ENCODE results near the gene METTL18.
A peak's percentile ranks its signal among the peaks of the same experiment; 100 is the strongest.

Gene METTL18

GRCh38 chr1:169759038-169759437, 35.7 kb downstream of the METTL18 start:
- Histone ChIP-seq H3K4me1 (ENCODE audit: control insufficient read depth, insufficient read depth, low read length, poor library complexity, severe bottlenecking) (no peaks in the 10 kb centered on the region), H3K9me3 (ENCODE audit: control insufficient read depth, low read length) (peaks cover 8% of the 10 kb centered on the region), H3K4me3 (ENCODE audit: extremely low read depth, insufficient read depth, low read length, poor library complexity, severe bottlenecking) (no peak overlapping the region), H3K27ac (ENCODE audit: low read depth, low read length, severe bottlenecking) (no peak overlapping the region), H3K36me3 (ENCODE audit: control insufficient read depth, insufficient read depth, low read length) (no peaks in the 10 kb centered on the region)
- 94% methylated on average over 3 of the region's 3 CpGs for WGBS, 2 experiments (ENCODE audit: insufficient coverage in 2 of 2)

- WGBS, 2 experiments (ENCODE audit: insufficient coverage in 2 of 2): 89 to 100% methylated on average over 1 of the region's 4 CpGs
- Histone ChIP-seq H3K9me3 (ENCODE audit: control insufficient read depth, low read length) (peaks cover 1% of the 10 kb centered on the region), H3K4me3 (ENCODE audit: extremely low read depth, insufficient read depth, low read length, poor library complexity, severe bottlenecking) (no peak overlapping the region), H3K36me3 (ENCODE audit: control insufficient read depth, insufficient read depth, low read length) (no peaks in the 10 kb centered on the region), H3K27ac (ENCODE audit: low read depth, low read length, severe bottlenecking) (no peak overlapping the region), H3K4me1 (ENCODE audit: control insufficient read depth, insufficient read depth, low read length, poor library complexity, severe bottlenecking) (no peaks in the 10 kb centered on the region)
Observed at GRCh38 chr1:169753549-169753948, 41.2 kb downstream of the METTL18 start.

GRCh38 chr1:169750041-169750440, 44.7 kb downstream of the METTL18 start:
- Histone ChIP-seq H3K4me3 (ENCODE audit: extremely low read depth, insufficient read depth, low read length, poor library complexity, severe bottlenecking) (no peak overlapping the region), H3K9me3 (ENCODE audit: control insufficient read depth, low read length) (no peaks in the 10 kb centered on the region), H3K36me3 (ENCODE audit: control insufficient read depth, insufficient read depth, low read length) (no peaks in the 10 kb centered on the region), H3K27ac (ENCODE audit: low read depth, low read length, severe bottlenecking) (no peak overlapping the region), H3K4me1 (ENCODE audit: control insufficient read depth, insufficient read depth, low read length, poor library complexity, severe bottlenecking) (no peaks in the 10 kb centered on the region)
- WGBS, 2 experiments (ENCODE audit: insufficient coverage in 2 of 2): 88 to 100% methylated on average over 1 of the region's 1 CpG

- Histone ChIP-seq H3K27ac (ENCODE audit: low read depth, low read length, severe bottlenecking) (no peak overlapping the region), H3K9me3 (ENCODE audit: control insufficient read depth, low read length) (no peaks in the 10 kb centered on the region), H3K36me3 (ENCODE audit: control insufficient read depth, insufficient read depth, low read length) (no peaks in the 10 kb centered on the region), H3K4me1 (ENCODE audit: control insufficient read depth, insufficient read depth, low read length, poor library complexity, severe bottlenecking) (peaks cover 4% of the 10 kb centered on the region), H3K4me3 (ENCODE audit: extremely low read depth, insufficient read depth, low read length, poor library complexity, severe bottlenecking) (no peak overlapping the region)
- WGBS, 2 experiments (ENCODE audit: insufficient coverage in 2 of 2): no CpG with 5 or more reads among the region's 2 CpGs
Observed at GRCh38 chr1:169746550-169746949, 48.2 kb downstream of the METTL18 start.

GRCh38 chr1:169745015-169745861, 49.5 kb downstream of the METTL18 start:
- Histone ChIP-seq H3K9me3 (ENCODE audit: control insufficient read depth, low read length) (no peaks in the 10 kb centered on the region), H3K4me3 (ENCODE audit: extremely low read depth, insufficient read depth, low read length, poor library complexity, severe bottlenecking) (no peak overlapping the region), H3K4me1 (ENCODE audit: control insufficient read depth, insufficient read depth, low read length, poor library complexity, severe bottlenecking) (peaks cover 7% of the 10 kb centered on the region), H3K27ac (ENCODE audit: low read depth, low read length, severe bottlenecking) (peak overlapping the region; percentile 85), H3K36me3 (ENCODE audit: control insufficient read depth, insufficient read depth, low read length) (no peaks in the 10 kb centered on the region)
- WGBS, 2 experiments (ENCODE audit: insufficient coverage in 2 of 2): 73 to 88% methylated on average over 2 to 3 of the region's 5 CpGs

Measured in mesodermal cell (in vitro differentiated cells).